Measurements from ENCODE around the gene WT1.

WT1 gene

GRCh38 chr11:32454993-32455392 is 19.7 kb upstream of the WT1 start:
- Histone ChIP-seq H3K36me3 (ENCODE audit: control insufficient read depth in 2 of 2, insufficient read depth in 2 of 2, low read length in 2 of 2) (no peaks in the 10 kb centered on the region), H3K9me3 (ENCODE audit: control insufficient read depth in 2 of 2, low read length in 2 of 2) (no peaks in the 10 kb centered on the region), H3K4me3 (ENCODE audit: low read length in 2 of 2) (no peak overlapping the region), H3K27ac (ENCODE audit: low read length) (no peak overlapping the region), H3K4me1 (ENCODE audit: control insufficient read depth, insufficient read depth, low read length) (no peaks in the 10 kb centered on the region), H3K9ac (ENCODE audit: low read length in 2 of 2) (no peak overlapping the region), H3K27me3 (ENCODE audit: control insufficient read depth in 1 of 2, insufficient read depth in 2 of 2, low read length in 2 of 2) (peaks cover 0 to 2% of the 10 kb centered on the region in 2 donors)

- Histone ChIP-seq H3K4me1 (ENCODE audit: control insufficient read depth, insufficient read depth, low read length) (no peaks in the 10 kb centered on the region), H3K27ac (ENCODE audit: low read length) (no peak overlapping the region), H3K36me3 (ENCODE audit: control insufficient read depth in 2 of 2, insufficient read depth in 2 of 2, low read length in 2 of 2) (no peaks in the 10 kb centered on the region)
Measured at GRCh38 chr11:32451808-32452207, 16.5 kb upstream of the WT1 start.

GRCh38 chr11:32450372-32450771 is 15.0 kb upstream of the WT1 start:
- Histone ChIP-seq H3K9me3 (ENCODE audit: control insufficient read depth in 2 of 2, low read length in 2 of 2) (no peaks in the 10 kb centered on the region), H3K4me3 (ENCODE audit: low read length in 2 of 2) (no peak overlapping the region), H3K9ac (ENCODE audit: low read length in 2 of 2) (no peak overlapping the region), H3K27ac (ENCODE audit: low read length) (no peak overlapping the region), H3K4me1 (ENCODE audit: control insufficient read depth, insufficient read depth, low read length) (no peaks in the 10 kb centered on the region), H3K27me3 (ENCODE audit: control insufficient read depth in 1 of 2, insufficient read depth in 2 of 2, low read length in 2 of 2) (peaks cover 0 to 2% of the 10 kb centered on the region in 2 donors), H3K36me3 (ENCODE audit: control insufficient read depth in 2 of 2, insufficient read depth in 2 of 2, low read length in 2 of 2) (no peaks in the 10 kb centered on the region)

More at GRCh38 chr11:32451808-32452207, 16.5 kb upstream of the WT1 start:
- Histone ChIP-seq H3K4me3 (ENCODE audit: low read length in 2 of 2) (no peak overlapping the region), H3K9ac (ENCODE audit: low read length in 2 of 2) (no peak overlapping the region), H3K9me3 (ENCODE audit: control insufficient read depth in 2 of 2, low read length in 2 of 2) (no peaks in the 10 kb centered on the region), H3K27me3 (ENCODE audit: control insufficient read depth in 1 of 2, insufficient read depth in 2 of 2, low read length in 2 of 2) (peaks cover 0 to 2% of the 10 kb centered on the region in 2 donors)

GRCh38 chr11:32448232-32448631 is 12.9 kb upstream of the WT1 start:
- Histone ChIP-seq H3K4me3 (ENCODE audit: low read length in 2 of 2) (no peak overlapping the region), H3K4me1 (ENCODE audit: control insufficient read depth, insufficient read depth, low read length) (no peaks in the 10 kb centered on the region), H3K36me3 (ENCODE audit: control insufficient read depth in 2 of 2, insufficient read depth in 2 of 2, low read length in 2 of 2) (no peaks in the 10 kb centered on the region), H3K27me3 (ENCODE audit: control insufficient read depth in 1 of 2, insufficient read depth in 2 of 2, low read length in 2 of 2) (peaks cover 2 to 5% of the 10 kb centered on the region in 2 donors), H3K9ac (ENCODE audit: low read length in 2 of 2) (no peak overlapping the region), H3K27ac (ENCODE audit: low read length) (no peak overlapping the region), H3K9me3 (ENCODE audit: control insufficient read depth in 2 of 2, low read length in 2 of 2) (no peaks in the 10 kb centered on the region)

- Histone ChIP-seq H3K9me3 (ENCODE audit: control insufficient read depth in 2 of 2, low read length in 2 of 2) (no peaks in the 10 kb centered on the region), H3K4me1 (ENCODE audit: control insufficient read depth, insufficient read depth, low read length) (no peaks in the 10 kb centered on the region), H3K27ac (ENCODE audit: low read length) (no peak overlapping the region), H3K9ac (ENCODE audit: low read length in 2 of 2) (no peak overlapping the region), H3K4me3 (ENCODE audit: low read length in 2 of 2) (no peak overlapping the region), H3K27me3 (ENCODE audit: control insufficient read depth in 1 of 2, insufficient read depth in 2 of 2, low read length in 2 of 2) (peaks cover 2 to 14% of the 10 kb centered on the region in 2 donors), H3K36me3 (ENCODE audit: control insufficient read depth in 2 of 2, insufficient read depth in 2 of 2, low read length in 2 of 2) (no peaks in the 10 kb centered on the region)
Measured at GRCh38 chr11:32447252-32447651, 11.9 kb upstream of the WT1 start.

- no peak overlapping the region for H3K4me3 ChIP-seq (ENCODE audit: low read length in 2 of 2)
- no peak overlapping the region for H3K27ac ChIP-seq (ENCODE audit: low read length)
- no peaks in the 10 kb centered on the region for H3K36me3 ChIP-seq (ENCODE audit: control insufficient read depth in 2 of 2, insufficient read depth in 2 of 2, low read length in 2 of 2)
- peaks cover 8 to 21% of the 10 kb centered on the region in 2 donors for H3K27me3 ChIP-seq (ENCODE audit: control insufficient read depth in 1 of 2, insufficient read depth in 2 of 2, low read length in 2 of 2)
- H3K4me1 ChIP-seq (ENCODE audit: control insufficient read depth, insufficient read depth, low read length), result no peaks in the 10 kb centered on the region
- no peaks in the 10 kb centered on the region for H3K9me3 ChIP-seq (ENCODE audit: control insufficient read depth in 2 of 2, low read length in 2 of 2)
- no peak overlapping the region for H3K9ac ChIP-seq (ENCODE audit: low read length in 2 of 2)
Measured at GRCh38 chr11:32446227-32446626, 10.9 kb upstream of the WT1 start.

GRCh38 chr11:32444186-32444585 is 8.8 kb upstream of the WT1 start:
- Histone ChIP-seq H3K4me1 (ENCODE audit: control insufficient read depth, insufficient read depth, low read length) (peaks cover under 1% of the 10 kb centered on the region), H3K9ac (ENCODE audit: low read length in 2 of 2) (no peak overlapping the region), H3K36me3 (ENCODE audit: control insufficient read depth in 2 of 2, insufficient read depth in 2 of 2, low read length in 2 of 2) (no peaks in the 10 kb centered on the region), H3K4me3 (ENCODE audit: low read length in 2 of 2) (no peak overlapping the region), H3K27me3 (ENCODE audit: control insufficient read depth in 1 of 2, insufficient read depth in 2 of 2, low read length in 2 of 2) (peaks cover 16 to 42% of the 10 kb centered on the region in 2 donors), H3K9me3 (ENCODE audit: control insufficient read depth in 2 of 2, low read length in 2 of 2) (no peaks in the 10 kb centered on the region), H3K27ac (ENCODE audit: low read length) (no peak overlapping the region)

GRCh38 chr11:32440916-32441315 is 5.6 kb upstream of the WT1 start:
- no peak overlapping the region for H3K27ac ChIP-seq (ENCODE audit: low read length)
- no peaks in the 10 kb centered on the region for H3K36me3 ChIP-seq (ENCODE audit: control insufficient read depth in 2 of 2, insufficient read depth in 2 of 2, low read length in 2 of 2)
- no peaks in the 10 kb centered on the region for H3K9me3 ChIP-seq (ENCODE audit: control insufficient read depth in 2 of 2, low read length in 2 of 2)
- H3K4me3 ChIP-seq (ENCODE audit: low read length in 2 of 2), result no peak overlapping the region
- no peak overlapping the region for H3K9ac ChIP-seq (ENCODE audit: low read length in 2 of 2)
- peaks cover 44 to 74% of the 10 kb centered on the region in 2 donors for H3K27me3 ChIP-seq (ENCODE audit: control insufficient read depth in 1 of 2, insufficient read depth in 2 of 2, low read length in 2 of 2)
- H3K4me1 ChIP-seq (ENCODE audit: control insufficient read depth, insufficient read depth, low read length), result peaks cover 6% of the 10 kb centered on the region

- Histone ChIP-seq H3K9ac (ENCODE audit: low read length in 2 of 2) (no peak overlapping the region), H3K4me3 (ENCODE audit: low read length in 2 of 2) (no peak overlapping the region)
Measured at GRCh38 chr11:32440312-32440908, 5.1 kb upstream of the WT1 start.

GRCh38 chr11:32439501-32440210 is 4.3 kb upstream of the WT1 start:
- no peak overlapping the region for H3K4me3 ChIP-seq (ENCODE audit: low read length in 2 of 2)
- H3K27ac ChIP-seq (ENCODE audit: low read length), result no peak overlapping the region
- H3K9me3 ChIP-seq (ENCODE audit: control insufficient read depth in 2 of 2, low read length in 2 of 2), result no peaks in the 10 kb centered on the region
- no peaks in the 10 kb centered on the region for H3K36me3 ChIP-seq (ENCODE audit: control insufficient read depth in 2 of 2, insufficient read depth in 2 of 2, low read length in 2 of 2)
- H3K9ac ChIP-seq (ENCODE audit: low read length in 2 of 2), result no peak overlapping the region
- peaks cover 49 to 83% of the 10 kb centered on the region in 2 donors for H3K27me3 ChIP-seq (ENCODE audit: control insufficient read depth in 1 of 2, insufficient read depth in 2 of 2, low read length in 2 of 2)
- peaks cover 17% of the 10 kb centered on the region for H3K4me1 ChIP-seq (ENCODE audit: control insufficient read depth, insufficient read depth, low read length)

More at GRCh38 chr11:32440312-32440908, 5.1 kb upstream of the WT1 start:
- Histone ChIP-seq H3K4me1 (ENCODE audit: control insufficient read depth, insufficient read depth, low read length) (peaks cover 11% of the 10 kb centered on the region), H3K27me3 (ENCODE audit: control insufficient read depth in 1 of 2, insufficient read depth in 2 of 2, low read length in 2 of 2) (peaks cover 49 to 79% of the 10 kb centered on the region in 2 donors), H3K27ac (ENCODE audit: low read length) (no peak overlapping the region), H3K36me3 (ENCODE audit: control insufficient read depth in 2 of 2, insufficient read depth in 2 of 2, low read length in 2 of 2) (no peaks in the 10 kb centered on the region), H3K9me3 (ENCODE audit: control insufficient read depth in 2 of 2, low read length in 2 of 2) (no peaks in the 10 kb centered on the region)

GRCh38 chr11:32438866-32439489 is 3.6 kb upstream of the WT1 start:
- H3K27ac ChIP-seq (ENCODE audit: low read length), result no peak overlapping the region
- no peak overlapping the region for H3K9ac ChIP-seq (ENCODE audit: low read length in 2 of 2)
- H3K9me3 ChIP-seq (ENCODE audit: control insufficient read depth in 2 of 2, low read length in 2 of 2), result no peaks in the 10 kb centered on the region
- peaks cover 56 to 90% of the 10 kb centered on the region in 2 donors for H3K27me3 ChIP-seq (ENCODE audit: control insufficient read depth in 1 of 2, insufficient read depth in 2 of 2, low read length in 2 of 2)
- H3K4me3 ChIP-seq (ENCODE audit: low read length in 2 of 2), result no peak overlapping the region
- H3K36me3 ChIP-seq (ENCODE audit: control insufficient read depth in 2 of 2, insufficient read depth in 2 of 2, low read length in 2 of 2), result no peaks in the 10 kb centered on the region
- peaks cover 18% of the 10 kb centered on the region for H3K4me1 ChIP-seq (ENCODE audit: control insufficient read depth, insufficient read depth, low read length)
